Kidney epithelial cell (primary cell): ENCODE measurements around the gene C1S. TPM values are rescaled to one million over a fixed set of nuclear protein-coding genes. Genes with fewer than 3 reads are reported as not detected.

Experiments
- DNase-seq: peaks from one replicate; pipeline ENCODE4 v3.0.0-alpha.2; 2010; ENCODE audit warnings: low read depth
- H3K27me3 ChIP-seq: 2 replicates; pipeline ENCODE4 v1.6.0; 2011; ENCODE audit warnings: low read length; ENCODE audit not compliant: control insufficient read depth, insufficient read depth
- H3K36me3 ChIP-seq: 2 replicates; pipeline ENCODE4 v1.5.1; 2011; ENCODE audit warnings: low read length; ENCODE audit not compliant: control insufficient read depth, insufficient read depth
- H3K4me3 ChIP-seq: 2 replicates; pipeline ENCODE4 v1.5.1; 2011; ENCODE audit warnings: low read depth, mild to moderate bottlenecking, control low read depth, low read length
- CTCF ChIP-seq: IDR thresholded peaks from 2 replicates; pipeline ENCODE4 v1.5.1; 2011; ENCODE audit warnings: mild to moderate bottlenecking, moderate library complexity, low read length, control low read depth, inconsistent platforms; ENCODE audit not compliant: insufficient read depth, poor library complexity, severe bottlenecking
- total RNA-seq: library from RNA; depleted of rRNA; stranded (reverse); fragments of >200 nt; gene quantifications from 2 replicates; pipeline ENCODE4 v1.2.3, GENCODE V29; 2015

Gene C1S
- total RNA-seq, 1 donor from 2014 or later = 4.0 TPM

GRCh38 chr12:7065073-7065623 is 4.6 kb downstream of the C1S start:
- TF ChIP-seq CTCF = no peak
- Histone ChIP-seq H3K4me3 (no peak overlapping the region), H3K36me3 (no peaks in the 10 kb centered on the region), H3K27me3 (peaks cover 9% of the 10 kb centered on the region)
- no peak for DNase-seq

- Histone ChIP-seq H3K4me3 (no peak overlapping the region), H3K36me3 (no peaks in the 10 kb centered on the region), H3K27me3 (peaks cover 9% of the 10 kb centered on the region)
- TF ChIP-seq CTCF = no peak
- DNase-seq = no peak
Observed at GRCh38 chr12:7066596-7066995, 6.1 kb downstream of the C1S start.

- H3K36me3 ChIP-seq = no peaks in the 10 kb centered on the region
- TF ChIP-seq CTCF = no peak
Observed at GRCh38 chr12:7067096-7067495, 6.6 kb downstream of the C1S start.

GRCh38 chr12:7068240-7068993 is 7.9 kb downstream of the C1S start:
- H3K27me3 ChIP-seq = peaks cover 6% of the 10 kb centered on the region
- no peak for TF ChIP-seq CTCF
- H3K4me3 ChIP-seq = no peak overlapping the region
- H3K36me3 ChIP-seq = no peaks in the 10 kb centered on the region
- no peak for DNase-seq

More at GRCh38 chr12:7067096-7067495, 6.6 kb downstream of the C1S start:
- DNase-seq = no peak
- H3K4me3 ChIP-seq = no peak overlapping the region
- peaks cover 9% of the 10 kb centered on the region for H3K27me3 ChIP-seq

GRCh38 chr12:7068994-7069346 is 8.5 kb downstream of the C1S start:
- DNase-seq = no peak
- peaks cover 6% of the 10 kb centered on the region for H3K27me3 ChIP-seq
- no peak overlapping the region for H3K4me3 ChIP-seq
- H3K36me3 ChIP-seq = no peaks in the 10 kb centered on the region
- no peak for TF ChIP-seq CTCF

GRCh38 chr12:7069386-7069785 is 8.9 kb downstream of the C1S start:
- H3K36me3 ChIP-seq = no peaks in the 10 kb centered on the region
- DNase-seq = no peak
- no peak for TF ChIP-seq CTCF

More at GRCh38 chr12:7069386-7069785, 8.9 kb downstream of the C1S start:
- peaks cover 6% of the 10 kb centered on the region for H3K27me3 ChIP-seq
- H3K4me3 ChIP-seq = no peak overlapping the region
